TTC549 (cell line): ENCODE results near the gene AMFR.

Experiments used
- FAIRE-seq: peaks from 2 replicates; lab custom pipeline; 2012; peaks lifted over from hg19 to GRCh38; lab: Jason Lieb, UNC

Gene AMFR

DNA sequence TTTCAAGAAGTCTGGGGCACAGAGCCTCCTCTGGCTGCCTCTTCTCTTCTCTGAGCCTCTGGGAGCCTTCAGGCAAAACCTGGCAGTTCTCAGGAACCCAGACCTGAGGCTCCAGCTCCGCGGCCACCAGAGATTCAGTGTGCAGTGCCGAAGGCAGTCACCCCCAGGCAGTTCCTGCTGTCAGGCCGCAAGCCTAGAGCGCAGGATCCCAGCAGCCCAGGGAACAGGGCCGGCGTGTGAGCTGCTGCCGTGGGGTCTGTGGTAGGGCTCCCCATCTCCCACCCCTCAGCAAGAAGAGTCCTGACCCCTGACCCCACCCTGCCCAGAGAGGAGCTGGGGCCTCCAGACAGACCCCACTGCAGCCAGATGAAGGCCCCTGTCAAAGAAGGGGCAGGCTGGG, 78.2 kb downstream of the AMFR start:
- no peak for FAIRE-seq

DNA sequence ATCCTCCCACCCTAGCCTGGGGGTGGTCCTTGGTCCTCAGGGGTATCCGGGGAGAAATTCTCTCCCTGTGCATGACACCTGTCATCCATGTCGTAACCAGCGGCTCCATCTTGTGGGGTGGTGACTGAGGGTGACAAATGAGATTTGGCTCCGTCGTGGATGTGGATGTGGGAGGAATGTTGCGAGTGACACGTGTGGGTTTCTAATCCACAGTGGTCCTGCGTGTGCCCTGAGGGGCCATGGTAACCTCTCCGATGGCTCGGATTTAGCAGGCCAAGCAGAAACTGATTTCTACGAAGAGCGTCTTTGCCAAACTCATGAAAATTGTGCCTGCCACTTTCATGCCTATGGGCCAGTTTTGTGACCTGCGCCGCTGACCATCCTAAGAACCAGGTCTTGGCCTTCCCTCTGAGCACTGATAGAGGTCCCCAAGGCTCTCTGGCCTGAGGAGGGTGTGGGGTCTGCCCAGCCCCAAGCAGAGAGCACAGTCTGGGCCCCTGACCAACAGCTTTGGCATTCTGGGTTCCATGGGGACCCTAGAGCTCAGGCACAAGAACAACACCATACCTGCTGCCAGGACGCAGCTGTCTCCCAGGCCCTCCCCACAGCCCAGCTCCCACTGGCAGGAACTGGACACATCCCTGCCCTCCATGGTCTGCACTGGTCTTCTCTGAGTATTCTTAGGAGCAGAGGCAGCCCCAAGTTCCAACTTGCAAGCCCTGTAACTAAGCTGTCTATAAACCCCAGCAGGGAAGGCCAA, 79.0 kb downstream of the AMFR start:
- no peak for FAIRE-seq

DNA sequence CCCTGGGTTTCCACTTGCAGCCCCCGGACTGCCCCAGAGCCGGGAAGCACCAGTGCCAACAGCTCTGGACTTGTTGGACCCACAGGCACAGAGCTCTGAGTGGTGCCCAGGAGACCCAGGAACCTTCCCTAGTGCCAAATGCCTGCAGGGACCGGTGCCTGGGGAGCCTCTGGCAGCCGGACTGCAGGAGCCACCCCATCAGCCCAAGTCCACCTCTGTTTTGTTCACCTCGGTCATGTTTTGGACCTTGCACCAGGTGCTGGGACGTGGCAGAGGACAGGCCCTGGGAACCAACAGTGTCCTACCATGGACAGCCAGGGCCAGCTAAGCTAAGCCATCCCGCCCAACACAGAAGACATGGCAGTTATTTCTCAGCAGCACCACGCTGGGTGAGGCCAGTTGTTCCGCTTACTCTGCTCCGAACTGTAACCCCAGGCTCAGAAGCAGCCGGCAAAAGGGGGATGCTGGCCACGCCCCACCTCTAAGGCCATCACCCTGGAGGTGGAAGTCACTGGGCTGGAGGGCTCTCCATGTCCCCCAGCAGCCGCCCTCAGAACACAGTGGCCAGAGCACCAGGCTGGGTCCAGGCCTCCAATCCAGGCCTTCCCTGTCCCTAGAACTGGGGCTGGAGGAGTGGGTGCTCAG, 79.8 kb downstream of the AMFR start:
- no peak for FAIRE-seq

DNA sequence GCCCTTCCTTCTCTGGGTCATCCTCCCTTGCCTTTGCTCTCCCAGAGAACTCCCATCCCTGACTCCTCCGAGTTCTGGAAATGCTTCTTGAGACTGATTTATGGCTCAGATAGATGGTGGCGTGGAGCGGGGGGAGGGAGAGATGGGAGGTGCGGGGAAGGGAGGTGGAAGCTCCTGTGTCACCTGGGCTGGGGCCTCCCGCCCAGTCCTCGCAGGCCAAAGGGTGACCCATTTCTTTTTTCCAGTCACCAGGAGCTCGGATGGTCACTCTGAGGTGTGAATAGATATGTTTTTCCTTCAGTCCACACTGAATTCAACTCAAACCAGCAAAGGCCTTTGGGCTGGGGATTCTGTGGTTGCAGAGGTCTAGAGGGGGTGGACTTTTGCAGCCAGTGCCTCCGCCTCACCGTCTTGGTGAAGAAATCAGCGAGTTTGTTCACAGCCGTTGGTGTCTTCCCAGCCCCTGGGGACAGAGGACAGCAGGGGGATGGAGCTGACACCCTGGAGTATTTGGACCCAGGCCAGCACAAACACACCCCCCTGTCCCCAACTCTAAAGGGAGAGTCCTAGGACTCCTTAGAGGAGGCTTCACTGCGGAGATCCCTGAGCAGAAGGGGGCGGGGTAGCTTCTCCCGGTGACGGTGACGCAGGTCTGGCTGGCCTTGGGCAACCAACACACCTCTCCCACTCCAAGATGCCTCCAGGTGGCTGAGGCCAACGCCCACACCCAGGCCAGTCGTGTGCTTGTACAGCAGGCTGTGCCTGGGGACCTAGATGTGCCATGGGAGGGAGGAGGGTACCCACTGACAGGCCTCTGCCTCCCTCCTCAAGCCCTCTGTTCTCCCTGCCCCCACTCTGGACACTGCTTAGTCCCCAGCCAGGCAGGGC, 80.6 kb downstream of the AMFR start:
- FAIRE-seq, result no peak

DNA sequence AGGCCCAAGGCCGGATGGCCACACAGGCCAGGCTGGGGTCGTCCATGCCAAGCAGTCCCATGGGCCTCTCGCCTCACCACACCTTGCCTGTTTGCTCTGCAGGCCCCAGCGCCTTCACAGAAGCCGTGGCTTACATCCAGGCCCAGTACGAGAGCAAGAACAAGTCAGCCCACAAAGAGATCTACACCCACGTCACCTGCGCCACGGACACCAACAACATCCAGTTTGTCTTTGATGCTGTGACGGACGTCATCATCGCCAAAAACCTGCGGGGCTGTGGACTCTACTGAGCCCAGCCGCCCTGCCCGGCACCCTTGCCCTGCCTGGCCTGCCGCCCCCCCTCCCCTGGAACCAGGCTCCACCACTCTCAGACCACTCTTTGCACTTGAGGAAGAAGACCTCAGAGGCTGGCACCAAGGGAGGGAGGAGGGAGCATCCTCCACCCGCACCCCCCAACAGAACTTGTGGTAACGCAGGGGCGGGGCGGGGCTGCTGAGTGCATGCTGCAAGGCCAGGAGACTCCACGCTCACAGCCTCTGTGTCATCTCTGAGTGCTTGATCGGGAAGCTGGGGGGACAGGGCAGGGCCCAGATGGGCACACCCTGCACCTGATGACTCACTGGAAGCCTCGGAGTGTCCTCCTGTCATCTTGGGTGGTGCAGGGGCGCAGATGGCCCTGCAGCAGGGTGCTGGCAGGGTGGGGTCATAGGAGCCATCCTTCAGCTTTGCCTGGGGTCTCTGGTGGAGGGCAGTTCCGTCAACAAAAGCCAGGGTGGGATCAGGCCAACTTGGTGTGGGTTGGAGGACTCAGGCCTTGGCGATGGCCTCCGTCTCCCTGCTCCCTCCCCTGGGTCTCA, 81.5 kb downstream of the AMFR start:
- no peak for FAIRE-seq

DNA sequence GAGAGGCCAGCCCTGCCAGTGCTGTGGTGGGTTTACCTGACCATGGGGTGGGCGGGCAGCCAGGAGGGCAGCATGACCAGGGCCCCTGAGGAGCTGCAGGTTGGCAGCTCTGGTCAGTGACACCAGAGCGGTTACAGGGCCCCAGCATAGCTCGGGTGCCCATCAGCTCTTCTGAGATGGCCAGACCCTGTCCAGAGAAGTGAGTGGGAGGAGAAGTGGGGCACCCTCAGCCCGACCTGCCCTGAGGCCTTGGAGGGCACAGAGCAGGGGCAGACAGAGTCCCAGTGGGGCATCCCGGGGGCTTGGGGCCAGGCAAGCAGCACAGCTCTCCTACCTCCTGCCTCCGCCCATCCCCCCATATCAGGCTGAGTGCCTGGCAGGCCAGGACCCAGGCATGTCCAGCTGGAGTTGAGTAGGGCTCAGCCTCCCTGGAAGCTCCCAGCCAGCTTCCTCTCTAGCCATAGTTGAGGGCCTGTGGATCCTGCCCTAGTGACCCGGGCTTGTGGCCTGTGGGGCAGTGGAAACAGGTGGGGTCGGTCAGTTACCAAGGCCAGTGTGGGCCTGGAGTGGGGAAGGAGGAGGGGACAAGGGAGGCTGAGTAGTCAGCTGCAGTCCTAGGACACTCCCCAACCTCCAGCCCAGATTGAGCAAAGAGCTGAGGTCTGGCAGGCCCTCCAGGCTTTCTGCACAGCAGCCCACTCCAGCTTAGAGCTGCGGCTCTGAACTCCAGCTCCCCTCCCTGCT, 83.5 kb downstream of the AMFR start:
- FAIRE-seq, result no peak

DNA sequence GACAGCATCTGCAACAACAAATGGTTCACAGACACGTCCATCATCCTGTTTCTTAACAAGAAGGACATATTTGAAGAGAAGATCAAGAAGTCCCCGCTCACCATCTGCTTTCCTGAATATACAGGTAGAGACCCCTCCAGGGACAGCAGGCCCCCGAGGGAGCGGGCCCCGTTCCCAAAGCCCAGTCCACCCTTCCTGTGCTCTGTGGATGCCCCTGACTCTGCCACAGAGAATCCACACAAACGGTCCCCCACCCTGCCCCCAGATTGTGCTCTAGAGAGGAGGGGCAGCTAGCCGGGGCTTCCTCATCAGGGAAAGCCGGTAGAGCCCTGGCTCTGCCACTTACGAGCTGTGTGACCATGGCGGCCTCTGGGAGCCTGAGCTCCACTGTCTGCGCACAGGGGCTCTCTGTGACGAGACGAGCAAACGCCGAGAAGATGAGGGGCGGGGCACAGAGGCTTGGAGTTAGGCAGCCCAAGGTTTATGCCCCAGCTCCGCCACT, 84.4 kb downstream of the AMFR start:
- FAIRE-seq, result no peak

DNA sequence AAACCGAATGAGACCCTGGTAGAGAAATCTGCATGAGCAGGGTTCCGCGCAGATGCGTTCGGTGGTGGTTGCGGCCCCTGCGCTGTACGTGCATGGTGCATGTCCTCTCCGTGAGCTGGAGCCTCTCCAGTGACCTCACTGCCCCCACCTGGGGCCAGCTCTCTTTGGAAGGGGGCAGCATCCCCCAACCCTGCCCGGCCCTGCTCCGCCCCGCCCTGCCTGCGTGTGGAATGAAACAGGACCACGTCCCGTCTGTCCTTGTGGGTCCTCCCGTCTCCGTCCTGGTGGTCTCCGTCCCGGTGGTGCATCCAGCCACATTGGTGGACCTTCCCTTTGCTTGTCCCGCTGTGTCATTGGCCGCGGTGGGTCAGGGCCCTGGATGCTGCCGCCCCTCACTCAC, 84.9 kb downstream of the AMFR start:
- FAIRE-seq, result no peak

DNA sequence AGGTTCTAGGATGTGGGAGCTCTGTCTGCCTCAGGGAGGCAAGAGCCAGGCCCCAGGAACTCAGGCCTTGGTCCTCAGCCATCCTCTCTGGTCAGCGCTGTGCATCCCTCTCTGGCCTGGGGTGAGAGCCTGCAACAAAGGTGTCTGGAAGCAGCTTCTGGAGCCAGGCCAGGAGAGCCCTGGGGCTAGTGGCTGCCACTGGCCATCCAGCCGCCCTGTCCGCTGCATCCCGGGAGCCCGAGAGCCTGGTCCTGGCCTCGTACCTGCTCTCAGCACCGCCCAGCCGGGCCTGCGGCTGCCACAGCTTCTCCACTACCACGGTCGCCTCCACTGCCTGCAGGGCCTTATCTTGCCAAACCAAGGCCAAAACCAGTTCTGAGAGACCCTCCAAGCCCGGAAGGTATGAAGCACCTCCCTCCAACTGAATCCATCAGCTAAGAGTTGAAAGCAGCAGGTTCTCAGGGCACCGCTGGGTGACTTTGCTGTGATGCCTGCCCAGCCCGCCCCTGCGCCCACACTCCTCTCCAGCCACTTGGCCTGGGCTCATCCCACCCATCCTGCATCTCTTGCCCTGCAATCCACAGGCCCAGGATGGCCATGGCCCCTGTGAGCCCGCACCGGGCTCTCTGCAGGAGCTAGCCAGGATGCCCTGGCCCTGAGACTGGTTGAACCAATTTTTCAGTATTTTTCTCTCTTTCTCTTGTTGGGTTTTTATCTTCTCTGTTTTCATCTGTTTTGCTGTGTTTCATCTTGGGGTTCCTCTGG, 85.7 kb downstream of the AMFR start:
- no peak for FAIRE-seq

DNA sequence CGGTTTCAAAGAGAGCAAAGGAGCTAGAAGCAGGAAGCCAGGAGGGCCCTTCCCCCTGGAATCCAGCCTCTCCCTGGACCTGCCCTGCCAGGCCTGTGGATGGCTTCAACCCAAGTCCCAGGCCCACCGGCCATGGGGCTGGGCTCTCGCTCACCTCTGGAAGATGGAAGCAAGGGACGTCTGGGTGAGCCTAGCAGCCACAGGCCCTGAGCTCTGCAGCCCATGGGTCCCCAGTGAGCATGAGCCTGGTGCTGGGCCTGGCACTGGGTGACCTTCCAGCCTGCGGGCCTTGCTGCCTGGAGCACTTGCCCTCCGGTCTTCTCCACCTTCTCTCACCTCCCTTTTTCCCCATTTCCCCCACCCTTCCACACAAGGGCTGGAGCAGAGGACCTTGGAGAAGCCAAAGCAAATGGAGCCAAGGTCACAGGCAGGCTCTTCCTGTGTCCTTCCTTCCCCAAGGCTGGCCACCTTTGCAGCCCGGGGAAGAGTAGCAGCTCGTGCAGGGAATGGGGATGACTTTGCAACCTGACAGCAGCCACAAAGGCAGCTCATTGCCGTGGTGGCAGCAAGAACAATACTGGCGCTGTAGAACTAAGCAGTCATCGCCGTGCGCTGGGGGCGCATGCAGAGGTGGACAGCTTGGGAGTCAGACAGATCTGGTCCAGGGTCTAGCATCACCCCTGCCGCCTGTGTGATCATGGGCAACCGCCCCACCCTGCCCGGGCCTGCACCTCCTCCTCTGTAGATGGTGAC, 86.6 kb downstream of the AMFR start:
- no peak for FAIRE-seq

DNA sequence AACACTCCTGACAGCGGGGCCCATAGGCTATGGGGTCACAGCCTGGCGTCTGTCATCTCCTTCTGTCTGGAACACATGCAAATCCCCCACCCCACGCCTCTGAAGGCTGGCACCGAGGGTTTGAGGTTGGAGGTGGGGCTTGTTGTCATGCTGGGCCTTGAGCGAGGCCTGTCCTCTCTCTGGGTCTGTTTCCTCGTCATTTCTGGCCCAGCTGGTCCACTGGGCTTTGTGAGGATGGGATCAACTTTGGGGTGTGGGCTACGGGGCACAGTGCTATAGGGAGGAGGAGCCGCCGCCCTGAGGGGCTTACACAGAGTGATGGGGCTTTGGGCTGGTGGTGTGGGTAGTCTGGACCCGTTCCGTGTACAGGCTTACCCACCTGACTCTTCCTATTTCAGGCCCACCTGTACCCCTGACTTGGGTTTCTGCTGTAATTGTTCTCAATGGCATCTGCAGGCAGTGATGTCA, 87.5 kb downstream of the AMFR start:
- FAIRE-seq, result no peak

DNA sequence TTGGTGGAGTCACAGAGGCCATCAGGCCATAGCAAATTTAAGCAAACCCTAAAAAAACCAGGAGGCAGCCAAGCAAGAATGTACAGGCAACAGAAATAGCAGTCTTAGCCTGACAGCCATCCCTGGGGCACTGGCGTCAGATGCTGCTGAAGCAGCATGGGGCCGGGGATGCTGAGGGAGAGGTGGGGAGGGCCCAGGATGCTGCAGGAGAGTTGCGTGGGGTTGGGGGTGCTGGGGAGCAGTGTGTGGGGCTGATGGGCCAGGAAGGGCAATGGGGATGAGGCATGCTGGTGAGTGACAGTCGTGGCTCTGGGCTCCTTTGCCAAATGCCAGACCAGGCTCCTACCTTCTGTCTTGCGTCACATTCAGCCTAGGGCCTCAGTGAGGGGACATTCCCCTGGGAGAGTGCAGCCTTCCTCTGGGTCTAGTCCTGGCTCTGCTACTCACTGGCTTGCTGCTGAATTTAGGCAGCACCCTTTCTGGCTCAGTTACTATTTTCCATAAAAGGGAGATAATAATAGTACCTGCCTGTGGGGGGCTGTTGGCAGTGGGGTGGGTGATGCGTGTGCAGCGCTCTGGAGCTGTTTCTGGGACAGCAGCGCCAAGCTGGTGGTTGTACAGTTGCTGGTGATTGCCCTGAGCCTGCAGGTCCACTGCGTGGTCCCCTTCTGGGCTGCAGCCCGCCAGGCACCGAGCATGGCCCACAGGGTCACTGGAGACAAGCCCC, 88.1 kb downstream of the AMFR start:
- no peak for FAIRE-seq

DNA sequence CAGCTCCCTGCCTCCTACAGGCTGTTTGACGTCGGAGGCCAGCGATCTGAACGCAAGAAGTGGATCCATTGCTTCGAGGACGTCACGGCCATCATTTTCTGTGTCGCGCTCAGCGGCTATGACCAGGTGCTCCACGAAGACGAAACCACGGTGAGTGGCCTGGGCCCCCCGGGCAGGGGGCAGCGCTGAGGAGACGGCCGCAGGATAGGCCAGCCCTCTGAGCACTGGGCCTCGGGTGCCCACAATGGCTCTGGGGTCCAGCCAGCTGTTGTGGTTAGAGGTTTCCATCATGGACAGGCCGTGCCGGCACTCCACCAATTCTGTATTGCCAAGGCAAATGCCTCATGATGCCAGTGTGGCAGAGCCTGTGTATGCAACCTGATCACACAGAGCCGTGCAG, 88.6 kb downstream of the AMFR start:
- no peak for FAIRE-seq

DNA sequence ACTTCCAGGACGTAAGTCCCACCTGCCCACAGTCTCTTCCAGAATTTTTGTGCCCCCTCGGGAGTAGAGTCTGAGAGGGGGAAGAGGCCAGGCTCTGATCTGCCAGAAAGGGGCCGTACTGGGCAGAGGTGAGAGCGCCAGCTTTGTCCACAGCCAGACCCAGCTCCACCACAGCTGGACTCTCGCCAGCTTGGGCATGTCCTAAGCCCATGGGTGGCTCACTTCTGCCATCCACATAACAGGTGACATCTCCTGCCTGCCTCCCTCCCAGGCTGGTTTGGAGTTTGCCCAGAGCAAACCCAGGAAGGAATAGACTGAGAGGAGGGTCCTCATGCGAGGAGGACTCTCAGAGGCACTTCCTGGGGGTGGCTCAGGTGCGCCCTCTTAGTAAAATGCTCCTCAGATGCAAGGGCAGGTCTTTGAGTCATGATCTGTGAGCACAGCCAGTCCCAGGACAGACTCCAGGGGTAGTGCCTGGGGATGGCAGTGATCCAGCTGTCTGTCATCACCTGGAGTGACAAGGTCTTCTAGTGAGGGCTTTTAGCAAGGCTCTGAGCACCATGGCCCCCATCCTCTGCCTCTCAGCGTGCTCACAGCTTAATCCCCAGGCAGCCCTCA, 89.2 kb downstream of the AMFR start:
- no peak for FAIRE-seq

DNA sequence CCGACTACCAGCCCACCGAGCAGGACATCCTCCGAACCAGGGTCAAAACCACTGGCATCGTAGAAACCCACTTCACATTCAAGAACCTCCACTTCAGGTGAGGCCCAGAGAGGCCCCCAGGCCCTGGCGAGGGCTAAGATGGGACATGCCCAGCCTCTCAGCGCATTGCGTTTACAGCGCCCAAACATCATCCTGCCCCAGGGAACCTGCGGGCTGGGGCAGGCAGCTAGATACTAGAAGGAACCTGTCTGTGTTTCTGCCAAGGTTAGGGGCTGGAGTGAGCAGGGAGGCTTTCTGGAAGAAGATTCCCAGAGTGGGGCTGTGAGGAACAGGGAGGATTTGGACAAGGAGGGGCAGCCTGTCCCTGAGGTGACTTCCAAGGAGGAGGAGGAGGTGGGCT, 90.6 kb downstream of the AMFR start:
- no peak for FAIRE-seq

DNA sequence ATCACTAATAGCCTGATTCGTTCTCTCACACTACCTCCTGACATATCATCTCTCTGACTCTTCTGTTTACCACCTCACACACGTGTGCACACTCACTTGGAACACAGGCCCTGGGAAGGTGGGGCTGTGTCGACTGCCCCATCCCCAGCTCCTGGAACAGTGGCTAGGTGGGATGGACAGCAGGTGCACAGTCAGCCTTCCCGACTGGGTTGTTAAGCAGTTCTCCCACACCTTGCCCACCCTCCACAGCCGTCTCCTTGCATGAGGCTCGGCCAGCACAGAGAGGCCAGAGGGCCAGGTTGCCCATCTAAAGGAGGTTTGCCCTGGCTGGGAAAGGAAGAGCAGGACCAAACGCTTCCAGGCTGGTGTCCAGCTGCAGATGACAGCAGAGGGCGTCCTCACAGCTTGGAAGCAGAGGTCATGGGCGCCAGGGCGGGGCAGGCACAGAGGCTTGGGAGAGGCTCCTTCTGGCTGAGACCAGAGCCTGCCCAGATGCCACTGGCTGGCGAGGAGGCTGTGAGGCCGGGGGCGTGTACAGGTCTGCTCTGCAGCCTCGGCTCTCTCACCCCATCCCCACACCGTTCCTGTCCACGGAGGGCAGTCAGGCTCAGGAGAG, 92.8 kb downstream of the AMFR start:
- no peak for FAIRE-seq

DNA sequence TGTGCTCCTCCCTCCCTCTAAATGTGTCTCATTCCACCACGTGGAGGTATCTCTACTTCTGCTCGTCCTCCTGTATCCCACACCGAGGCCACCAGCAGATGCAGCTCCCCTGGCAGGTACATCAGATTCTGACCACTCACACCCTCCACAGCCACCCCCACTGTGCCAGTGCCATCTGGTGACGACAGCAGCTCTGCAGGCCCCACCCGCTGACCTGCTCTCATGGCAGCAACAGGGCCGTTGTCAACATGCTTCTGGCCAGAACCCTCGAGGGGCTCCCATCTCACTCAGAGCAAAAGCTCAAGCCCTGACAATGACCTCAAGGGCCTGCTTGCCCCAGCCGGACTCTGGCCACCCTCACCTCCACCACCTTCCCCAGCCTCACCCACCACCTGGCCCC, 93.4 kb downstream of the AMFR start:
- no peak for FAIRE-seq

DNA sequence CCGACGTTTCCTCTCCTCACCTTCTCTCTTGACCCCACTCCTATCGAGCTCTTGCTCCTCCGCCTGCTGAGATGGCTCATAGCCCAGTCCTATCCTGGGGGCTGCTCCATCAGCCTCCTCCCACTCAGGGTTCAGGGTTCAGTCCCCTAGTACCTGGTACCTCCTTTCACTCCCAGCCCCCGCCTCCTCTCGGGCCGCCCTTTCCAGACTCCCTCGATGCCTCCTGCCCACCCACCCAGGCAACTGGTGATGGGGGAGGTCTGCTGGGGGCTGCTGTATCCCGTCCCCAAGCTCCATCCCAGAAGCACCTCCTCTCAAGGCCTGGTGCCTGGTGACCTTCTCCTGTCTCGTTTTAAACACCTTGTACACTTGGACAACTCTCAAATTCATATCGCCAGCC, 93.9 kb downstream of the AMFR start:
- no peak for FAIRE-seq
